ENCODE measurements around the gene DPP8. TPM values are rescaled to one million over a fixed set of nuclear protein-coding genes. Genes with fewer than 3 reads are reported as not detected.

The DPP8 gene
- total RNA-seq, 1 donor from 2014 or later, result 39.0 TPM

GRCh38 chr15:65396283-65396964 is 121.1 kb downstream of the DPP8 start:
- peaks cover 5% of the 10 kb centered on the region for H4K20me1 ChIP-seq (ENCODE audit: low read depth)
- H3K9me3 ChIP-seq (ENCODE audit: low read depth), result no peaks in the 10 kb centered on the region
- TF ChIP-seq EZH2 (IDR thresholded peaks at IDR 0.05) (peak; percentile 65), EZH2phosphoT487 (IDR thresholded peaks at IDR 0.05) (no peak)
- H3K4me3 ChIP-seq, result peak overlapping the region; percentile 31
- H3F3A ChIP-seq (ENCODE audit: low read depth), result peaks cover 10% of the 10 kb centered on the region
- DNase-seq (ENCODE audit: low spot score), result peak; percentile 36
- H3K27me3 ChIP-seq, result peaks cover 32% of the 10 kb centered on the region
- H3K27ac Mint-ChIP-seq, result no peak overlapping the region
- no peaks in the 10 kb centered on the region for H3K36me3 ChIP-seq
- H3K9ac ChIP-seq, result no peak overlapping the region
- peaks cover 23% of the 10 kb centered on the region for H3K4me1 Mint-ChIP-seq
- no peak overlapping the region for H3K27ac ChIP-seq
- H3K4me1 ChIP-seq, result peaks cover 6% of the 10 kb centered on the region
- no peaks in the 10 kb centered on the region for H3K79me2 ChIP-seq (ENCODE audit: low read depth)
- H3K4me3 Mint-ChIP-seq, result peak overlapping the region; percentile 41
- H3K4me2 ChIP-seq, result peak overlapping the region; percentile 71
- H3K36me3 Mint-ChIP-seq, result peaks cover 7% of the 10 kb centered on the region
- H3K9me3 Mint-ChIP-seq, result no peaks in the 10 kb centered on the region
- no peak overlapping the region for H2AFZ ChIP-seq (replicated peaks)
- H3K27me3 Mint-ChIP-seq (ENCODE audit: insufficient read depth, low read depth), result peaks cover 7% of the 10 kb centered on the region

GRCh38 chr15:65395567-65396202 is 121.8 kb downstream of the DPP8 start:
- Mint-ChIP-seq H3K36me3 (peaks cover 7% of the 10 kb centered on the region), H3K27me3 (ENCODE audit: insufficient read depth, low read depth) (peaks cover 5% of the 10 kb centered on the region), H3K4me3 (no peak overlapping the region), H3K27ac (no peak overlapping the region), H3K9me3 (no peaks in the 10 kb centered on the region), H3K4me1 (peaks cover 16% of the 10 kb centered on the region)
- Histone ChIP-seq H2AFZ (replicated peaks) (no peak overlapping the region), H4K20me1 (ENCODE audit: low read depth) (no peaks in the 10 kb centered on the region), H3K27me3 (peaks cover 32% of the 10 kb centered on the region), H3K9ac (no peak overlapping the region), H3K36me3 (no peaks in the 10 kb centered on the region), H3K9me3 (ENCODE audit: low read depth) (no peaks in the 10 kb centered on the region), H3K79me2 (ENCODE audit: low read depth) (no peaks in the 10 kb centered on the region), H3K4me1 (no peaks in the 10 kb centered on the region), H3F3A (ENCODE audit: low read depth) (peaks cover 4% of the 10 kb centered on the region), H3K27ac (no peak overlapping the region), H3K4me2 (peak overlapping the region; percentile 71), H3K4me3 (no peak overlapping the region)
- no peak for TF ChIP-seq EZH2phosphoT487 (IDR thresholded peaks at IDR 0.05)
- TF ChIP-seq, protein P1, sequence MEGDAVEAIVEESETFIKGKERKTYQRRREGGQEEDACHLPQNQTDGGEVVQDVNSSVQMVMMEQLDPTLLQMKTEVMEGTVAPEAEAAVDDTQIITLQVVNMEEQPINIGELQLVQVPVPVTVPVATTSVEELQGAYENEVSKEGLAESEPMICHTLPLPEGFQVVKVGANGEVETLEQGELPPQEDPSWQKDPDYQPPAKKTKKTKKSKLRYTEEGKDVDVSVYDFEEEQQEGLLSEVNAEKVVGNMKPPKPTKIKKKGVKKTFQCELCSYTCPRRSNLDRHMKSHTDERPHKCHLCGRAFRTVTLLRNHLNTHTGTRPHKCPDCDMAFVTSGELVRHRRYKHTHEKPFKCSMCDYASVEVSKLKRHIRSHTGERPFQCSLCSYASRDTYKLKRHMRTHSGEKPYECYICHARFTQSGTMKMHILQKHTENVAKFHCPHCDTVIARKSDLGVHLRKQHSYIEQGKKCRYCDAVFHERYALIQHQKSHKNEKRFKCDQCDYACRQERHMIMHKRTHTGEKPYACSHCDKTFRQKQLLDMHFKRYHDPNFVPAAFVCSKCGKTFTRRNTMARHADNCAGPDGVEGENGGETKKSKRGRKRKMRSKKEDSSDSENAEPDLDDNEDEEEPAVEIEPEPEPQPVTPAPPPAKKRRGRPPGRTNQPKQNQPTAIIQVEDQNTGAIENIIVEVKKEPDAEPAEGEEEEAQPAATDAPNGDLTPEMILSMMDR (IDR thresholded peaks at IDR 0.05), result peak; percentile 22
- TF ChIP-seq EZH2 (IDR thresholded peaks at IDR 0.05), result no peak
- DNase-seq (ENCODE audit: low spot score), result peak; percentile 62

DNA sequence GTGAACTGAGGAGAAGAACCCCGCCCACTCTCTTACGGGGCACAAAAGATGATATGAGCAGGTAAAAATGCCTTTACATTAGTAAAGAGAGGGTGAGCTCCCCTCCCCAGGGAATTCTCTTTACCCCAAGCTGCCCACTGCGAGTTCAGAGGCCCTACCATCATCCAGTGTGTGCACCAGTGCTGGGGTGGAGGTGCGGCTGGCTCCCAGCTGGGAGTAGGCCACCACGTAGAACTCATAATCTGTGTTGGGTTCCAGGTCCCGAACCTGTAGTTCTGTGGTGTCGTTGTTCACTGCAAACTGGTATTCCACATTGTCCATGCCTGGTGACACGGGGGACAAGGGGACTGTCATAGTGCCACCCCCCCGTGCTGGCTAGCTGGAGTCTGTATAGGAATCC is 122.6 kb downstream of the DPP8 start:
- no peak overlapping the region for H3K4me3 Mint-ChIP-seq
- TF ChIP-seq, protein P1 (IDR thresholded peaks at IDR 0.05), result no peak
- TF ChIP-seq EZH2 (IDR thresholded peaks at IDR 0.05), result no peak
- no peak for TF ChIP-seq EZH2phosphoT487 (IDR thresholded peaks at IDR 0.05)
- Histone ChIP-seq H3K79me2 (ENCODE audit: low read depth) (no peaks in the 10 kb centered on the region), H2AFZ (replicated peaks) (no peak overlapping the region), H3K9me3 (ENCODE audit: low read depth) (no peaks in the 10 kb centered on the region), H3K36me3 (no peaks in the 10 kb centered on the region), H4K20me1 (ENCODE audit: low read depth) (no peaks in the 10 kb centered on the region), H3K4me3 (no peak overlapping the region), H3K9ac (no peak overlapping the region), H3K27me3 (peaks cover 32% of the 10 kb centered on the region), H3K27ac (no peak overlapping the region), H3K4me2 (no peak overlapping the region), H3F3A (ENCODE audit: low read depth) (peaks cover 4% of the 10 kb centered on the region), H3K4me1 (no peaks in the 10 kb centered on the region)
- peaks cover 9% of the 10 kb centered on the region for H3K4me1 Mint-ChIP-seq
- no peaks in the 10 kb centered on the region for H3K9me3 Mint-ChIP-seq
- no peak for DNase-seq (ENCODE audit: low spot score)
- H3K27me3 Mint-ChIP-seq (ENCODE audit: insufficient read depth, low read depth), result peaks cover 5% of the 10 kb centered on the region
- no peak overlapping the region for H3K27ac Mint-ChIP-seq
- peaks cover 9% of the 10 kb centered on the region for H3K36me3 Mint-ChIP-seq

Measured in neural progenitor cell (in vitro differentiated cells).